NCI-H2029 (cell line): ENCODE measurements around the gene ZNF324.
"Not testable (repeated sequence)": the region's sequence is repeated elsewhere in the genome, so short reads cannot be mapped to it uniquely, and the experiment has no call there.

Source experiments
- DNase-seq: peaks from one replicate; lab custom pipeline; 2025; lab: John Stamatoyannopoulos, UW

The ZNF324 gene

GRCh38 chr19:58471736-58472135 is 4.9 kb downstream of the ZNF324 start:
- no peak for DNase-seq

GRCh38 chr19:58473775-58474174 is 6.9 kb downstream of the ZNF324 start:
- no peak for DNase-seq

- no peak for DNase-seq
Observed at GRCh38 chr19:58474291-58474996, 7.6 kb downstream of the ZNF324 start.

- DNase-seq, result no peak
Observed at GRCh38 chr19:58474997-58475713, 8.3 kb downstream of the ZNF324 start.

- DNase-seq, result peak; percentile 96
Observed at GRCh38 chr19:58475714-58476497, 9.0 kb downstream of the ZNF324 start, which contains the start of gene ZNF446. TSS of gene ZNF446 (plus strand) at chr19:58476352. CDS start at chr19:58477219, 867 bp downstream.

DNA sequence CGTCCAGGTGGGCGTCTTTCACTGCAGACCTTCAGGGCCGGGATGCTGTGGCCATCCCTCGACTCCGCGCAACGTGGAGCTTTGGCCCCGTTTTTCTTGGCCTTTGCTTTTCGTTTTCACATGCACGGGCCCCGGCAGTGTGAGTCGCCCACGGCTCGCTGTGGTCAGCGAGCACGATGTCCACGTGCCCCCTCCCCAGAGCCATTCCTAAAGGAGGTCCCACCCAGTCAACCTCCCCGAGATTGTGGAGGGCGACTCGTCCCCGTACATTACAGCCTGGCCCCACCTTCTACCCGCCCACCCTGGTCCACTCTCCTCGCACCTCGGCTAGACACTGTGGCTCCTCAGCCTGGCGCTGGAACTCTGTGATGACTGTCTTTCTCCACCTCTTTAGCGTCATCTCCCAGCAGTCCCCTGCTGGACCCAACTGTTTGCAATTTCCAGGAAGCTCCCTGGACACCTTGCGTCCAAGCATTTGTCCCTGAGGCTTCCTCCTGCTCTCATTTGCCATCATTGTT is 9.7 kb downstream of the ZNF324 start:
- DNase-seq, result no peak

GRCh38 chr19:58477130-58477529 is 10.2 kb downstream of the ZNF324 start:
- no peak for DNase-seq

DNA sequence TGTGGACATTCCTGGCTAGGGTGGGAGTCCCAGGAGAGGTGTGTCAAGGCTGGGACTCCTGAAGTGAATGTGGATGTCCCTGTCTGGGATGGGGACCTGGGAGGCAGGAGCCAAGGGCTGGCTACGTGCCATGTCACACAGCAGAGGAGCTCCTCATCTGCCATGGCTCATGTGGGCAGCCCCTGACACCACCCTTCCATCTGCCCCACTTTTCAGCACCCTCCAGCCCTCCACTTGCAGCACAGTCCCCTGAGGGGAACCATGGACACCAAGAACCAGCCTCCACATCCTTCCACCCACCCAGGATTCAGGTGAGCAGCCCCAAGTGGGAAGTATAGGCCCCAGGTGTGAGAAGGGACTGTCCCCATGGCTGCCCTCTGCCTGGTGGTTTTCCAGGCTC is 11.0 kb downstream of the ZNF324 start:
- DNase-seq, result no peak

DNA sequence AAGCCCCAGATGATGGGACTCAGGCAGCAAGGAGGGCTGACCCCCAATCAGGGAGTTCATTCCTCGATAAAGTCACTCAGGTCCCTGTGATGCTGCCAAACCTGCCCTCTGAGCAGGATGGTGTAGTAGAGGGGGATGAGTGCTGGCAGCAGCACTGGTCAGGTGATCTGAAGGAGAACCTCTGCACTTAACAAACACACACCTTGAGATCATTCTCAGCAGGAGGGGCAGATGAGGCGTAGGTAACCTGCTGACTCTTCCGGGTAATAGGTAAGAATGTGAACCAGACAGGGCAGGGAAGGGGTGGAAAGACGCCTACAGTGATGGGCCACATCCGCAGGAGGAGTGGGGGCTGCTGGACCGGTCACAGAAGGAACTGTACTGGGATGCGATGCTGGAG is 12.4 kb downstream of the ZNF324 start:
- DNase-seq, result no peak

DNA sequence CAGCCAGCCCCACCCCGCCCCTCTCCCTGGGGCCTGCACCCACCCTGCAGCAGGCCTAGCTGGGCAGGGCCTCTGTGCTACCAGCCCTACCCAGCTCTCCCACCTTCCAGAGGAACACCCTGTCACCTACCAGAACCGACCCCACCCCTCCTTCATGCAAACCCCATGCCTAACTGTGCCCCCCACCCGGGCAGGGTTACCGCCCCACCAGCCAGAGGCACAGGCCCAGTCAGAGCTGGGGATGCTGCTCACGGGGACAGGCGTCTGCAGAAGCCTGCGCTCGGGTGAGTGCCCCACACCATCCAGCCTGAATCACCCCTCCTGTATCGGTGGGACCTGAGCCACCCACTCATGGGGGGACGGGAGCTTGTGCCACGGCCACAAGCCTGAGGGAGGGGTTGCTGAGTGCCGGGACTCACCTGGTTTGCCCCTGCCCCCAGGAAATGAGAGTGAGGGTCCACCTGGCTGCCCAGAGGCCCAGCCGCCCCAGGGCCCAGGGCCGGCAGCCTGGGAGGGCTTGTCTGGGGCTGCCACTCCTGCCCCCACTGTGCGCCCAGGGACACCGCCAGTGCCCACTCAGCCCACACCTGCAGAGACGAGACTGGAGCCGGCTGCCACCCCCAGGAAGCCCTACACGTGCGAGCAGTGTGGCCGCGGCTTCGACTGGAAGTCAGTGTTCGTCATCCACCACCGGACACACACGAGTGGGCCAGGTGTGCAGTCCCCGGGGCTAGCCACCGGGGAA is 13.0 kb downstream of the ZNF324 start:
- no peak for DNase-seq

DNA sequence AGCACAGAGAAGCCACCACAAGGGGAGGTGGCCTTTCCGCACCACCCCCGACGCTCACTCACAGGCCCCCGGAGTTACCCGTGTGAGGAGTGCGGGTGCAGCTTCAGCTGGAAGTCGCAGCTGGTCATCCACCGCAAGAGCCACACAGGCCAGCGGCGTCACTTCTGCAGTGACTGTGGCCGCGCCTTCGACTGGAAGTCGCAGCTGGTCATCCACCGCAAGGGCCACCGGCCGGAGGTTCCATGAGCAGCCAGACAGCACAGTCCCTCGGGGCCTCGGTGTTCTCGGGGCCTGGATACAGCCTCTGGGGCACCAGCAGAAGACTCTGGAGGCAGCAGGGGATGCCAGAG is 13.6 kb downstream of the ZNF324 start:
- DNase-seq, result no peak

- DNase-seq, result no peak
Observed at GRCh38 chr19:58480831-58481230, 14.0 kb downstream of the ZNF324 start.

DNA sequence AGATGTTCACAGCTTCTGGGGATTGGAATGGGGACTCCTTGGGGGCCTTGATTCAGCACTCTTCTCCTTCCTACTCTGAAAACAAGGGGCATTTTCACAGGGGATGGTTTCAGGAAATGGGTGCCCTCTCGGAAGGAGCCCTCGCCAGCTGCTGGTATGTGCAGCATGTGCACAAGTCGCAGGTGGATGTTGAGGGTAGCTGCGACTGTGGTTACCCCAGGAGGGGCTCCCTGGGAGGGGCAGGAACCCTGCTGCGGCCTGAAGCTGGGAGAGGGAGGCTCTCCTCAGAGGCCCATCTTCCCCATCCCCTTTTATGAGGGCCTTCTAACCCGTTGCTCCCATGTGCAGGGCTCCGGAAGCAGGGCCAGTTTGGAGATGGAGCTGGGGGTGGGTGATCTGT is 15.5 kb downstream of the ZNF324 start:
- no peak for DNase-seq

- no peak for DNase-seq
Observed at GRCh38 chr19:58483776-58484175, 16.9 kb downstream of the ZNF324 start.

DNA sequence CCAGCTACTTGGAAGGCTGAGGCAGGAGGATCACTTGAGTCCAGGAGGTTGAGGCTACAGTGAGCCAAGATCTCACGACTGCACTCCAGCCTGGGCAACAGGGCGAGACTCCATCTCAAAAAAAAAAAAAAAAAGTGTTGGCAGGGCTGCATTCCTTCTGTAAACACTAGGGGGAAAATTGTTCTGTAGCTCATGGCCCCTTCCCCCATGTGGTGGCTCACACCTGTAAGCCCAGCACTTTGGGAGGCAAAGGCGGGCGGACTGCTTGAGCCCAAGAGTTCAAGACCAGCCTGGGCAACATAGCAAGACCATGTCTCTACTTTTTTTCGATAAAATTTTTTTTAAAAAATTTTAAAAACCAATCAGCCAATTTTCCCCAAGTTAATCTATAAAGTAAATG is 17.5 kb downstream of the ZNF324 start:
- not testable (repeated sequence) for DNase-seq

- DNase-seq, result no peak
Observed at GRCh38 chr19:58491393-58491792, 24.5 kb downstream of the ZNF324 start.

DNA sequence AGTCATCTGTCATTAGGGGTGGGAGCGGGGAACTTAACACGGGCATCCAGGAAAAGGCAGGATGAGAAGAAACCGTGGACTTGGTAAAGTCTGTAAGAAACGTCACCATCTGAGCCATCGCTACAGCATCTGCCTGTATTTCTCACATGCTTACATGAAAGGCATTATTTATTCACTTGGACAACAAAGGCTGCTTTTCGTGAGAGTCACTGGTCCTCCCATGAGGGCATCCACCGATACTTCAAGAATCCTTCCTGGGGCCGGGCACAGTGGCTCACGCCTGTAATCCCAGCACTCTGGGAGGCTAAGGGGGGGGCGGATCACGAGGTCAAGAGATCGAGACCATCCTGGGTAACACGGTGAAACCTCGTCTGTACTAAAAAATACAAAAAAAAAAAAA is 25.4 kb downstream of the ZNF324 start:
- DNase-seq, result no peak

DNA sequence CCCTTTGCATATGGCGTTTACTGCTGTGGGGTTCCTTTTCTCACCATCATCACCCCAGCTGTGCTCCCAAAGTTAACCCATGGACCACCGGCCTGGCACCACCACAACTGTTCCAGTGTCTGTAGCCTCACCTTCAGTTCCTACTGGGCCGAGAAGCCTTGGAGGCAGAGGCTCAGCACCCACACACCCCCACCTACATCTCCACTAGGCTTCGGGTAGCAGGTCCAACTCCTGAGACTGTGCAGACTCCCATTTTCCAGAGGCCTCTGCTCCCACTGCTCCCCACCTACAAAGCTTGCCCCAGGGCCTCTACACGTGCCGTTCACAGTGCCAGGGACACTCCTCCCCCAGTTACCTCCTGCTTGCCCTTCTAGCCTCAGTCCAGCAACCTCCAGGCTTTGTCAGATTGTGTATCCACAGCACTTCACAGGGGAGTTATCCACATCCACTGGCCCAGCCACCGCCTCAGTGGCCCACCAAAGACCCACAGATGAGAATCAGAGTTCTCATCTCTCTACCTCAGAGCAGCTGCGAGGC is 30.8 kb downstream of the ZNF324 start:
- DNase-seq, result no peak

- no peak for DNase-seq
Observed at GRCh38 chr19:58498316-58499020, 31.6 kb downstream of the ZNF324 start.

DNA sequence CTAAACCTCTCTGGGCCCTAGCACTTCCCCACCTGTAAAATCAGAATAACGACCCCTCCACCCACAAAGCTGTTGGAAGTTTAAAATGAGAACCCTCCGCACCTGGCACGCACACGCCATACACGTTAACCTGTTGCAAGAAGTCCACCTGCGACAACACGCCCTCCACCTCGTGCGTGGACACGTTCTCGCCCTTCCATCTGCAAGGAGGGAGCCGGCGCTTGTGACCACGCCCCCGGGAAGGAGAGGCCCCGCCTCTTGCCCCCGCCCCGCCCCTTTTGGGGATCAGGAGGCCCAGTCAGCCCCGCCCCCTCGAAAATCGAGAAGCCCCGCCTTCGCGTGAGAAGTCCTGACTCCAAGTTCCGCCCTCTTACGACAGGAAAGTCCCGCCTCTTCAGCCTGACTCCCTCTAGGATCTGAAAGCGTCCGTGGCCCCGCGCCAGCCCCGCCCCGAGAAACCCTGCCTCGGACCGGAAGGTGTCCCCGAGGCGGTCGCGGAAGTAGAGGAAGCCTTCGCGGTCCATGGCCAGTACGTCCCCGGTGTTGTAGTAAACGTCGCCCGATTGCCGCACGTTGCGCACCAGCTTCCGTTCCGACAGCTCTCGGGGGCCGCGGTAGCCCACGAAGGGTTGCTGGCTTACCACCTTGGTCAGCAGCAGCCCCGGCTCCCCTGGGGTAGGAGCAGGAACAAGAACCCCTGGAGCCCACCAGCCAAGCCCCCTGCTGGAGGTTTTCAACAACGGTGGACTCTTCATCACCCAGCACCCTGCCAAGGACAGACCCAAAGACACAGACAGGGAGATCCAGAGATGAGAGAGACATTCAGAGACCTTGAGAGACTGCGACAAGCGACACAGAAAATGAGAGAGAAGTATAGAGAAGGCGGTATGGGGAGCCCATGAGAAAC is 32.4 kb downstream of the ZNF324 start:
- peak; percentile 99 for DNase-seq
